Activated CD4-positive, alpha-beta T cell treated with anti-CD3 and anti-CD28 coated beads for 48 hours (primary cell): ENCODE results near the gene LITAFD.
"Not testable (repeated sequence)": the region's sequence is repeated elsewhere in the genome, so short reads cannot be mapped to it uniquely, and the experiment has no call there.

Source experiments
- DNase-seq: peaks from one replicate; pipeline ENCODE4 v3.0.0-alpha.2; 2020

Gene LITAFD

DNA sequence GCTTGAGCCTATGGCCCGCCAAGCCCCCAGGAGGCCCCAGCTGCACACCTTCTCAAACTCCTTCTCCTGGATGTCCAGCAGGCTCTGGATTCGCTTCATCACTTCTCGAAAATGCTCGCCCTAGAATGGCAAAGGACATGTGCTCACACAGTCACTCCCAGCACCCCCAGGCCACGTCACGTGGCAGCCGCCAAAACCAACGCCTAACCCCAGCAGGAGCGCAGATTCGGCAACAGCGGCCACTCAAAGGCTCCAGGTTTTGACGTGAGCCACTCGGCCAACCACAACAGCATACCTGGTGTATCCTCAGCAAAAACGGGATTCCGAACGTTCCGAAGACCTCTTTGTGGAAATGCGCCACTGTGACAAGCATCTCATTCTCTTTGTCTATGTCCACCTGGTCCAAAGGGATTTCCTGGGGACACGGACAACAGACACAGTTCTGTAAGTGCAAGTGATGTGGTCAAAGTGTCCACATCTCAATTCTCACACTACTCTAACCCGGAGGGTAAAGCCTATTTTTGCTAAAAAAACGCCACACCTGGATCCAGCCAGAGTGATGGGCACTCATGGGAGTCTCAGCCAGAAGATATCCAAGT lies 12.7 kb downstream of the LITAFD start:
- no peak for DNase-seq

DNA sequence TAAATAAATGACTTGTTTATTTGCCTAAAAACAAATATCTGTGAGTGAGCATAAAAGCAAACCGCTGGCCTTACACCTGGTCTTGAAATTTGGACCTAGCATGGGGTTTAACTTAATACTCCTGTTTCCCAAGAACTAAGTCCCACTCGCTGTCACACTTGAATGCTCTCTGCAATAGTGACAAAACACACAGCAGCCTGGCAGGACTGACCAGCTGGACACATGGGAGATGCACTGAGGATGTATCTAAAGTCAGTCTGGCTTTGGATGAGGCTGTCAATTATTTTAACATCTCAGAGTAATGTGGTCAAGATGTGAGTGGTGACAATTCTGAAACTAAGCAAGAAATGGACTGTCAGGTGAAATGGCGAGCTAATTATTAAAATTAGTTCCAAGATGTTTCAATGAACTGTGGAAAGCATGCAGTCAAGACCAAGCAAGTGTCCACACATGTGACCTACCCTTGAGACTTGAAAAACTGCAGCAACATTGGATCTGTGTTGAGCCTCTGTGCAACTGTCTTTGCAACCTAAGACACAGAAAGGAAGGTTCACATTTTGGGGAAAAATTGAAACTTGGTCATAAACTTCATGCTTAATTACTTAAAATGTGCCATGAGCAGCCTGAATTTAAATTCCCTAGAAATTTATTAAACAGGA lies 16.6 kb downstream of the LITAFD start:
- no peak for DNase-seq

DNA sequence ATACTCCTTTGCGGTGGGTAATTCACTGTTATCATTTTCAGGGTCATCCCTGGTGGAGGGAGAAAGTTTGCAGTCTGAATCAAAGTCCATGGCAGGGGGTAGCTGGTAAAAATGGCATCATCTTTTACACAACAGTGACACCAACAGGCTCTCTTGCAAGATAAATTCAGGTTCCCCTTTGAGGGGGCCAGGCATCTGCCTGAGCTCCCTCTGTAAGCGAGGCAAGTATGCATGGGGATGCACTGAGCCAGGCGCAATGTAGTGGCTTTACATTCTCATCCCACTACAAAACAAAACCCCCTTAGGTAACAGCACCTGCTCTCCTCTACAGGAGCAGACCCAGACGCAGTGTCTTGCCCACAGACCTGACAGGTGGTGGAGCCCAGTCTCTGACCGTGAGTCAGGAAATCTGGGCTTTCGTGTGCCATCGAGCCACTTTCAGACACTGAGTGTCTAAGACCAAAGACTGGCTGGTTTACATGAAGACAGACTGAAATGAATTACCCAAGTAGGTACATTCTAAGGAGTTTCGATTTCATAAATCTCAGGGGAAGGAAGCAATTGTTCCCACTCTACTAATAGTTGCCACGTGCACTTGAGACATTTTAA lies 17.7 kb downstream of the LITAFD start:
- DNase-seq, result no peak

DNA sequence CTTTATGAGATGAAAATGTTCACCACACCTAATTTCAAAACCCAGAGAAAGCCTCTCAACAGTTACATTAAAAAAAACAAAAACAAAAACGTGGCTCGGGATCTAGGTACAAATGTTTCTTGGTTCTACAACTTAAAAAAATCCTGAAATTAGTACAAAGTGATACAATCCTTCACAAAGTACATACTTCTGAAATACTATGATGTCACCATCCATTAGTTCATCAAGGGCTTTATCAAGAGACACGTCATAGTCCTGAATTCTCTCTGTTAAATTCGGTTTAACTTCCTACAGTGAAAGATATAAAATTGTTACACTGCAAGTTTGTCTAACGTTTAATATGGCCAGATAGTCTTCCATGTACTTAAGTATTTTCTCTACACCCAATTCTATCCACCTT lies 18.2 kb downstream of the LITAFD start:
- DNase-seq, result no peak

DNA sequence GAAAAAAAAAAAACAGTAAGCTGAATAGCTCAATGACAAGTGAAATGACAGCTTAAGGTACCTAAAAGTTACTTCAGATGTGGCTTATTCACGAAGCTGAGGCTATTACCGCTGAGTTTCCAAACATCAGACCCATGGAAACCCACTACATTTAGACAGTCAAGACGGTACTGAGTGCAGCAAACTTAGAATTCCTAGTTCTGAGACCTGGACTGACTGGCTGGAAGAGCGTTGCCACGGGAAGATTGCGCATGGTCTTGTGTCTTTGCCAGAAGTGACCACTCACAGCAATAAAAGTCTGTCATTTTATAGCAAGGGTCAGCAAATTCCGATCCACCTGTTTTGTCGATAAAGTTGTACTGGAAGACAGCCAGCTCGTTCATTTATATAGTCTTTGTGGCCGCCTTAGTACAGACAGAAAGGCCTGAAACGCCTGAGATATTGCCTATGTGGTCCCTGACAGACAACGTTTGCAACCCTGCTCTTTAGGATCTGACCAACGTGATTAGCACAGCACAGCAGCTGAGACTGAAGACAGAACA lies 19.2 kb downstream of the LITAFD start:
- no peak for DNase-seq

DNA sequence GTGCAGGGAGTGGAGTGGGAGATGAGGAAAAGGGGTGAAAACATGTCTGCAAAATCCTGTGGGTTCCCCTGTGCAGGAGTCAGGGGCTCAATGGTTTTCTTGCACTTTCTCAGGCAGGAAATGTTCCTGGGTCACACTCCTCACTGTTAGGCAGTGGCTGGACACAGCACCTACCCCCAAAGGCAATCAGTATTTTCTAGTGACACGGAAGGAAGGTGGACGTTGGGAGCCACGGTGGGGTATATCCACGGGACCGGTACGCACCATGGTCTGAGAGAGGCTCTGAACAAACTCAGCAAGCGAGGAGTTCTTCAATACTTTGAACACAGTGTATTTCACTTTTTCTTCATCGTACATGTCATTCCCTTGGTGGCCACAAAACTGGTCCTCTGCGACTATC lies 20.9 kb downstream of the LITAFD start:
- DNase-seq, result no peak

DNA sequence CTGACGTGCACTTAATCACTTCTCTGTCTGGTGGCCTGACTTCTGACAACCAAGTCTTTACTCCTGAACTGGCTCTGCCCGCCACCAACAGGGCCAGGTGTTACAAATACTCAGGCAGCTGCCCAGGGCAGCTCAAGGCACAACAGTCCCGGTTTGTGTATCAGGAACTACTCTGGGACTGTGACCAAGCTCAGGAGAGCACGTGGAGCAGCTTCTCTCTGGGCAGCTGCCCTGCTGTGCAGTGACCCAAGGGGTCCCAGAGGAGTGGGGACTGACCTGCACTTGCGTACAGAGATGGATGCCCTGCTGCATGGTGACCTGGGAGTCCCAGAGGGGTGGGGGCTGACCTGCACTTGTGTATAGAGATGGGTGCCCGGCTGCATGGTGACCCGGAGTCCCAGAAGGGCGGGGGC lies 21.9 kb downstream of the LITAFD start:
- DNase-seq, result no peak

DNA sequence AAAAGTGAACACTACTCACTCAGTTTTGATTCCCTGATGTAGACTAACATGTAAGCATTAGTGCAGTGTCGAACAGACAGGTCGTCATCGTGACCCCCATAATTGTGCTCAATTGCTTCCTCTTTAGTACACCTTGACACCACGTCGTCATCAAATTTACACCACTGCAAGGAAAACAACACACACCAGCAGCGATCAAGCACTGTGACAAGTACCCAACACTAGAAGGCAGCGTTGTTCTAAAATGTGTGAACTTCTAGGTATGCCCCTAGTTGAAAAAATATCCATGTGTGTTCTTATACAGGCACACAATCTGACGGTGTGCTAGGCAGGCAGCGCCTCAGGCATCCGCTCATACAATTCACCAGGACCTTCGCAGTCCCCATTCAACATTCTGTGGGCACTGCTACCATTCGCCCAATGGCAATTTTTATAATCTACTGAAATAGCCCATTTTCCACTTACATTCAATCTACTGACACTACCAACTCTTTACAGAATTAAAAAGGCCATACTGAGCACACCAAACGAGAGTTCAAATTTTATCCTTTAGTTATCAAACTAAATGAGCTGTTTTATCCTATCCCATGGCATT lies 23.1 kb downstream of the LITAFD start:
- DNase-seq, result no peak

DNA sequence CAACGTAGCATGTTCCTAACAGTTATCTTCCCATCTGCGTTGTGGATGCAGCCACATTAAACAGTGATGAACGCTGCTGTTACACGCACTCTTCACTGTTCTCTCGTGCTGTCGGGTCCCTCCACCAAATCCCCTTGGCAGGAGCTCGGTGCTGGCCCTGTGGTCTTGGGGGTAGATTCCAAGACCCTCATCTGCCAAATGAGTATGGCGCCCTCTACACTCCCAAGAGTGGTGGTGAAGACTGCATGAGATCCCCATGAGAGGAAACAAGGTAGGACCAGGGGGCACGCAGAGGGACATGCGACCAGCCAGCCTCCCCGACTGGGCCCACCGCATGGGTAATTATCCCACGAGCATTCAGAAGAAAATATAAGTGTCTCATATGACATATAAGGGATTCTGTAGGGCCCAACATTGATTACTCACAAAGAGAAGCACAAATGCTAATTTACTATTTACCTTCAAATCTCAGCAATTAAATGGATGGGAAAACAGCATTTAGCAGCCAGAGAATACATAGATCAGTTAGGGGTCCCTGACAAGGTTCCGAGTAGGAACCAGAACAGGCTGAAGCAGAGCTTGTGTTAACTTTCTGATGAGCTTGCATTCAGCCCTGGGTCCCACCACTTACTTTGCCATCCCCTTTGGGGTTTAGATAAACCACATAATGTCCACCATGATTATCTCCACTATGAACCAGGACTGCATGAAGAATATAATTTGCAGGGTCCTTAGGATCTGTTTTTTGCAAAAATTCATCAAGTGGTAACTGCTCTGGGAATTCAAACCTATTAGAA lies 23.8 kb downstream of the LITAFD start:
- DNase-seq, result no peak

DNA sequence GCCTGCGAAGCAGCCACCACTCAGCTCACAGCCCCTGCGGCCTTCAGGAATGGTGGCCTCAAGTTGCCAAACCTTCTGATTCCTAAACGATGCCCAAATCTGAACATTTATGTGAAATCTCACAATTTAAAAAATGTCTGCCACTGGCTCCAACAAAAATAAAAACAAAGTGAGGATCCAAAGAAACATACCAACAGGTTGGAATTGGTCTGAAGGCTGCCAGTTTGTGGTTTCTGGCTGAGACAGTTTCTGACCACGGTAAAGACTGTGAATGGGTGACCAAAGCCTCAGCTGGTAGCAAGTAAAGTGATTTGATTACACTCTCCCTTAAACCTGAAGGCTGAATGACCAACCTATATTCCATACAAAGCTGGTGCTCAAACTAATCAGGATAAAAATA lies 24.9 kb downstream of the LITAFD start:
- no peak for DNase-seq

DNA sequence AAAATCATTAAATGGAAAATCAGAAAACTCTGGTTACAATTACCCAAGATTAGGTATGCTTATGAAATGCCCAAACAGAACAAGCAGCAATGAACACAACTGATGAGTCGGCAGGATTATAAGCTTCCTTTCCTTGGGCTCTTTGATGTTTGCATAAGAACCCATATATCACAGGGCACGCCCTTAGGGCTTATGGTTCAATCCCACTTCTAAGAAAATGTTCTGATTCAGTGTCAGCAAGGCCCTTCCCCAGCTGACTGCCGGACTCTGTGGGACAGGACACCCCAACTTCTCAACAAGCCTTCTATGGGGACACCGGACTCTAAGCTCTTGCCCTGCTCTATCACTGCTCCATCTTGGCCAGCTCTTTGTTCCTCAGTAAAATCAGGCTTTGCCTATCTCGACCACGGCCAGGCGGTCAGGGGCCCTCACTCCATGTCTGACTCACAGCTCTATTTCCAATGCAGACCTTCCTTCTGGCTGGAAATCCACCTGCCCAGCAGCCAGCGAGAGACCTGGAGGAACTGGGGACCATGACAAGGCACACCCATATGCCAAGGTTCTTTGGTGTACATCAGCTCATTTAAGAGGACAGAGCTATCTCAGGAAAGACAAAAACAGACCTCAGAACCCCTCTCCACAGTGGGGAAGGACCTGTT lies 26.8 kb downstream of the LITAFD start:
- no peak for DNase-seq

DNA sequence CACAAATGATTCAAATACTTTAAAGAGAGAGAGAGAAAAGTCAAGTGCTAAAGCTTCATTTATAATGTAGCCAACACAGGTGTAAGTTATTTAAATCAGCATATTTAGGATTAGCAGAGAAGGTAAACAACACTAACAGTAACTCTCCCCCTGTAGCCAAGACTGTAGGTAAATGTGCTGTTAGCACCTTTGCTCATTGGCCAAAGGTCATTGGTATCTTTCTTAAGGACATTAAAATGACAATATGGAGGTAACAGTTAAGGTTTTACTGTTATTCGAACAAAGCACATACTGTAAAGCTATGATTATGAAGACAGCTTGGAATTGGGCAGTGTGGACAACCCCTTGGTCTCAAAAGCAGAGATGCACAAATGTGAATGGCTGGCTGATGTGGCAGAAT lies 28.7 kb downstream of the LITAFD start:
- DNase-seq, result no peak

DNA sequence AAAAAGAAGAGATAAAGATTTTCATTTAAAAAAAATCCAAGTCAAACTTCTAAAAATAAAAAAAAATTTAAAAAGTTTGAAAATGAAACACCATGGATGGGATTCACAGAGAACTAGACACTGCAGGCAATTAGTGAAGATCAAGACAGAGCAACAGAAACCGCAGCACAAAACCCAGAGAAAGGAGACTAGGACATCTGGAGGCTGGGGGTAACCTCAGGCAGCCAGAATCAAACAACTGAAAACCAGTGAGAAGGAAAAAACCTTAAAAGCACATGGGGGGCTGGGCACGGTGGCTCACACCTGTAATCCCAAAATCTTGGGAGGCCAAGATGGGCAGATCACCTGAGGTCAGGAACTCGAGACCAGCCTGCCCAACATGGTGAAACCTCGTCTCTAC lies 30.6 kb downstream of the LITAFD start:
- DNase-seq, result no peak

DNA sequence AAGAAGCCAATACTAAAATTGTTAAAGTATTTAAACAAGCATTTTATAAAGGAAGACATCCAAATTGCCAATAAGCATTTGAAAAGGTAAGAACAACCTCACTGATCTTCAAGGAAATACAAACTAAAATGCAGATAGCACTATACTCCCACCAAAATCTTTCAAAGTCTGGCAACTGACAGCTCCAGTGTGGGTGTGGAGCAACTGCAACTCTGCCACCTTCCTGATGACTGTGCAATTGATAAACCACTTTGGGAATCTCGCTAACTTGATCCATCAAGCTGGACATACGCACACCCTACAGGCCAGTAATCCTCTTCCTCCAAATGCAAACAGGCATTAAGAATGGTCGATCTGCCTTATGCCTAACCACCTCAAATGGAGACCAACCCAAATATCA lies 31.9 kb downstream of the LITAFD start:
- no peak for DNase-seq

DNA sequence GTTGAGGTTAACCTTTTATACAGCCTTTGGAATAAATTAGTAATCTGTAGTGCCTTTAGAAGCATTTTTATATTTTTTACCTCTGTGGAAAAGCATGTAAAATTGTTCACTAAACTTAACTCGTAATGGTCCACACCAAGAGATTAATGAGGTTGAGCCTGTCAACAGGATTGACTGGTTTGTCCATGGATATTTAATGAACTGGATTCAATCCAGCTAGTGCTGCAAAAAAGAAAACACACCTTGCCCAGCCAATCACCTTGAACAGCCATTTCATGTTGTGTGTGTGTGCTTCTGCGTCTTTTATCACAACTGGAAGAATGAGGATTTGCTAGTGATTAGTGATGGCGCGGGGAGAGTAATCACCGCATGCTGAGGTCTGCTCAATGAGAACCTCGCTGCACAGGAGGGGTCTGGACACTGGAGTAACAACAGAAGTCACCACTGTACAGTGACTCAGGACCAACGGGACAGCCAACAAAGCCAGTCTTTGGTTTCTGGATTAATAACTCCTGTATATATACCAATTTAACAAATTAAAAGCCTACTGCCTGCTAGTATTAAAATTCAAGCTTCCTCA lies 33.7 kb downstream of the LITAFD start:
- DNase-seq, result no peak

DNA sequence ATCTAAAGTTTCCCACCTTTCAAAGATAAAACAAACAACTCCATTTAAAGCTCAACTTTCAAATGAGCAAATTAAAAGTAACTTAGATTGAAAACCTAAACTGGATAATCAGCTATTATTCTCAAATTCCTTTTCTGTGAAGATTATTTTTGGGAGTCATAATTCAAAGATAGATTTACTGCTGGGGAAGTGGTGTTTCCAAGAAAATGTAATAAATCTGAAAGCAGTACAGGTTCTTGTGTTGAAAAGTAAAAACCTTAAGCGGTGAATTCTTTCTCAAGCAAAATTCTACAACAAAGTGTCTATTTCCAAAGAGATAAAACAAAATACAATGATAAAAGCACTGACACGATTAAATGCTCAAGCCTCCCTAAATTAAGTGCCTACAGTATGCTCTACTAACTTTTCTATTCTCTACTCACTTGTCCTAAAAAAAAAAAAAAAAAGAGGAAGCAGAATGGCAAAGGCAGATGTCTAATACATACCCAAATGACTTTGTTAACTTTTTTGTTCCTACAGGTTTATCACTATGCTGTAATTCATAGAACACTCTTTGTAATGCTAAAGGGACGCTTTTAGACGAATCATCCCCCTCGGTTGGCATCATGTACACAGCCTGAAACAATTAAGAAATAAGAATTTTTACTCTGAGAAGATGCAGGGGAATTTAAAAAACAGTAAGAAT lies 34.5 kb downstream of the LITAFD start:
- no peak for DNase-seq

DNA sequence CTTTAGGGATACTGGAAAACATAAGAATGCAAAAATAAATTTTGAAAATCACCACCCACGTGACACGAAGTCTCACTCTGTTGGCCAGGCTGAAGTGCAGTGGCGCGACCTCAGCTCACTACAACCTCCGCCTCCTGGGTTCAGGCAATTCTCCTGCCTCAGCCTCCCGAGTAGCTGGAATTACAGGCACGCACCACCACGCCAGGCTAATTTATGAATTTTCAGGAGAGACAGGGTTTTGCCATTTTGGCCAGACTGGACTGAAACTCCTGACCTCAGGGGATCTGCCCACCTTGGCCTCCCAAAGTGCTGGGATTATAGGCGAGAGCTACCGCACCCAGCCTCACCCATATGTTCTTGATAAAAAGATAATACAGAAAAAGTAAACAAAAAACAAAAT lies 35.2 kb downstream of the LITAFD start:
- not testable (repeated sequence) for DNase-seq

DNA sequence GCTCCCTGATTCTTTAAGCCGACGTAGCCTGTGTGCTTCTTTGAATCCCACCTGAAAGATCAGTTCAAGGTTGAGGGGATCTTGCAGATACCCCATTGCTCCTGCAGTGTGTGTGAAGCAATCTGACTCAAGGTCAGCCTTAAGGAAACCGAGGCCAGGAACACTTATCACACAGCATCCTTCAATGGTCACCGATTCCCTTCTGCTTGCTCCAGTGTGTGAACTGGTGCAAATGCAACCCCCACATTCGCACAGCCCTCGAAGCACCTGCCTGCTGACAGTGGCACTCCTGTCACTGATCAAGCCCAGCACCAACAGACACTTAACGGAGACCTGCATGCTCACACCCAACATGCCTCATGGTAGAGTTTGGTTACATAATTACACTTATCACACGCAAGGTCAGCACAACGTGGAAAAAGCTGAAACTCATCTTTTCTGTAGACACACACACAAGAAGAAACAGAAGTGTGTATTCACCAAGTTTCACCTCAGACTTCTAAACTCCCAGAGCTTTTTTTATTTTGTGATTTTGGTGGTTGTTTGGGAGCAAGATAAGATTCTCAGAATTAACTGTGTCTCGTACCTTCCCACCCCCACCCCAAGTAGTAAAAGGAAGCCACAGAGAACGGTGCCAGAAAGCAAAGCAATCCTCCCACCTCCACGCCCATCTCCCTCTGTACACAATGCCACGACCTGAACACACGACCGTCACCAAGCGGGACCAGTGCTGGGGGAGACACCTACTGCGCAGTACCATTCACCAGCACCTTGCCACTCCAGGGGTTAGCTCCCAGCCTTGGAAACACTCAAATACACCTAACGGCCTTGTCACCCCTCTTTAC lies 37.2 kb downstream of the LITAFD start:
- DNase-seq, result no peak

DNA sequence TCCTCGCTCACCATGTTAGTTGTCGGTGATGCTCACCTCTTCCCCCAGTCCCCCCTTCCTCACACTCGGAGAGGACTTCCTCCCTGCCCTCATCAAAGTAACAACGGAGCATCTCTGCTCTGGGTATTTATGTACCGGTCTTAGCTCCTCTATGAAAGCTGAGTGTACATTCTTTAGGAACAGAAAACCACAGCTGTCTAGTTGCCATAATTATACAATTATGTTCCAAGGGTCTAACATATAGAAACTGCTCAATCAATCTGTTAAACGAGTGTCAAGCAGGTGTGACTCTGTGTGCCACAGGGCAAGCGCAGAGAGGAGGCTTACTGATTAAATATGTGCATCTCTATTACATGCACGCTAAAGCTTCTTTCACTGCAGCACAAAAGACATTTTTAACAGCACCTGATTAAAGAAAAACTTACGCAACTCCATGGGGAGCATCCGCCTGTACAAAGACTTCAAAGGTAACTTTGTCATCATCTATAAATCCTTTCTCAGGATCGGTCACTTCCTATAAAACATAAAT lies 37.8 kb downstream of the LITAFD start:
- DNase-seq, result no peak

DNA sequence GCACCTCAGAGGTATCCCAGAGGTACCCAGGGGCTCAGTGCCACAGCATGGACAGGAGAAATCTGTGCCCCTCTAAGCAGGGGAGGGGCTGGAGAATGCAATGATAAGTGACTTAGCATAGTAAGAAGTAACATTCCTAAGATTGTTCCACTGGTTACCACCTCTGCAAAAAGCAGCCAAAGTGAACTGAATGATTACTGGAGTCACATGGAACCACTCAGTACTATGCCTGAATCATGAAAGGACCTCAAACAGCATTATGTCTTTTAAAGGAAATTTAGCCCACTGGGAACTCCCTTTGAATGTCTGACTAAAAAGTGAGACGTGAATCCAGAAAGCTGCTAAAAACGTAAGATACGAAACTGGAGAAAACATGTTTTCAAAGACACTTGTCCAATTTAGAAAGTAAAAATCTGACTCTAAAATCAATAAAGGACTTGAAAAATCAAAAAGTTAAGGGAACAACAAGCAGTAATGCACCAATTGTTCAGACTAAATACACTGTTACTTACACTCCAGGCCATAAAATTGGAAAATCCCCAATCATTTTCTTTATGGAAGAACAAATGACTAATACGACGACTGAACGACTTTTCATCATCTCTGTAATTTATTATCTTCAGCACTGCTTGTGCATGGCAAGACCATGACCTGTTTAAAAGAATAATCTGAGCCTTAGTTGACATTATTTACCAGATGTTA lies 38.6 kb downstream of the LITAFD start:
- DNase-seq, result no peak
